Neural cell (in vitro differentiated cells): ENCODE data around the gene NGEF.

Experiments
- CTCF ChIP-seq: fragments of 450-650 bp; IDR thresholded peaks from 2 replicates; pipeline ENCODE4 v1.5.1; 2014; ENCODE audit warnings: antibody characterized with exemption, mild to moderate bottlenecking, moderate library complexity; ENCODE audit not compliant: poor library complexity, severe bottlenecking
- EP300 ChIP-seq: fragments of 450-650 bp; conservative IDR thresholded peaks from 2 replicates; pipeline ENCODE4 v1.6.1; 2014; ENCODE audit warnings: antibody characterized with exemption, mild to moderate bottlenecking, moderate library complexity; ENCODE audit not compliant: poor library complexity, severe bottlenecking
- EZH2 ChIP-seq: fragments of 200-600, 300-800 bp; shearing (Covaris generic), sonication (generic); IDR thresholded peaks from 2 replicates; pipeline ENCODE4 v1.6.1; 2014; ENCODE audit warnings: antibody characterized with exemption, low read length, borderline replicate concordance, mild to moderate bottlenecking; ENCODE audit not compliant: insufficient read depth, poor library complexity, severe bottlenecking
- POLR2AphosphoS5 ChIP-seq: IDR thresholded peaks from 2 replicates; pipeline ENCODE4 v1.6.1; 2012
- RAD21 ChIP-seq: fragments of 450-650 bp; conservative IDR thresholded peaks from 2 replicates; pipeline ENCODE4 v1.6.1; 2014; ENCODE audit warnings: antibody characterized with exemption, mild to moderate bottlenecking, moderate library complexity
- REST ChIP-seq: IDR thresholded peaks from 2 replicates; pipeline ENCODE4 v1.6.1; 2012; ENCODE audit warnings: borderline replicate concordance
- SMC3 ChIP-seq: fragments of 450-650 bp; conservative IDR thresholded peaks from 2 replicates; pipeline ENCODE4 v1.6.1; 2014; ENCODE audit warnings: antibody characterized with exemption, mild to moderate bottlenecking, moderate library complexity; ENCODE audit not compliant: poor library complexity
- TAF1 ChIP-seq: IDR thresholded peaks from 2 replicates; pipeline ENCODE4 v1.6.1; 2012; ENCODE audit warnings: low read depth

GRCh38 chr2:232878855-232879617 is 134.0 kb downstream of the NGEF start:
- TF ChIP-seq RAD21 (no peak), EZH2 (no peak), CTCF (no peak), POLR2AphosphoS5 (no peak), EP300 (no peak), TAF1 (no peak), REST (no peak), SMC3 (no peak)
